Fibroblast of skin of abdomen (primary cell): ENCODE results near the gene IL1R2.
"Not testable (repeated sequence)": the region's sequence is repeated elsewhere in the genome, so short reads cannot be mapped to it uniquely, and the experiment has no call there.

ENCODE experiments used
- DNase-seq: peaks from one replicate; pipeline ENCODE4 v3.0.0-alpha.2; 2013

The IL1R2 gene

DNA sequence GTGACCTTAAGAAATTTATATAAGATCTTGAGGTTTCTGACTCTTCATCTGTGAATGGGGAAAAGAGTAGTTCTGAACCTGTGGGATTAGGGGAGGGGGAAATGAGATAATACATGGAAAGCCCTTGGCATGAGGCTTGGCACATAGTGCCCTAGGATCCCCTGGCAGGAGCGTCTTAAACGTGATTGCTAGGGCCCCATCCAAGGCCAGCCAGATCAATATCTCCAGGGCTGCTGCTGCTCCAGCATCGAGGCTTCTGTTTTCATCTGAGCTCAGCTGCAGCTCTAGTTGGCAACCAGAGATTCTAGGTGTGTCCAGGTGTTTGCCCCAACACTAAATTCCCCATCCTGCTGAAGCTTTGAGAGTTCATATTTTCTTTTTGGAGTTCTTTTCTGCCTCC, 71.0 kb downstream of the IL1R2 start:
- no peak for DNase-seq

DNA sequence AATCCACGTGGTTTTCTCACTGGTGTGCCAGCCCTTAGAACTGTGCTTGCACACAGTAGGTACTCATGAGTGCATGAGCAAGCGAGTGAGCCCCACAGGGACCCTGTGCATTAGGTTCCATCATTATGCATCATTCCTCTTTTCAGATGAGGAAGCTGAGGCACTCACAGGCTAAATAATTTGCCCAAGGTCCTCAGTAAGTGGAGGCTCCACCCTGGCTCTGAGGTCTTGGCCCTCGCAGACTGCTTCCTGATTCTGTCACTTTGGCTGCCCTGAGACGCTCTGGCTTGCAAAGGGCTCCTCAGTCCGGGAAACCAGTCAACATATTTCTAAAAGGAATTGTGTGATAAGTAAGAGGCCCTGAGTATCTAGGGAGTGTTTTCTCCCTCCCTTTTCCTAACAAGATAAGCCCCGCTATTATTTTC, 71.7 kb downstream of the IL1R2 start:
- peak; percentile 48 for DNase-seq

GRCh38 chr2:102063941-102064678, 72.3 kb downstream of the IL1R2 start:
- peak; percentile 99 for DNase-seq

DNA sequence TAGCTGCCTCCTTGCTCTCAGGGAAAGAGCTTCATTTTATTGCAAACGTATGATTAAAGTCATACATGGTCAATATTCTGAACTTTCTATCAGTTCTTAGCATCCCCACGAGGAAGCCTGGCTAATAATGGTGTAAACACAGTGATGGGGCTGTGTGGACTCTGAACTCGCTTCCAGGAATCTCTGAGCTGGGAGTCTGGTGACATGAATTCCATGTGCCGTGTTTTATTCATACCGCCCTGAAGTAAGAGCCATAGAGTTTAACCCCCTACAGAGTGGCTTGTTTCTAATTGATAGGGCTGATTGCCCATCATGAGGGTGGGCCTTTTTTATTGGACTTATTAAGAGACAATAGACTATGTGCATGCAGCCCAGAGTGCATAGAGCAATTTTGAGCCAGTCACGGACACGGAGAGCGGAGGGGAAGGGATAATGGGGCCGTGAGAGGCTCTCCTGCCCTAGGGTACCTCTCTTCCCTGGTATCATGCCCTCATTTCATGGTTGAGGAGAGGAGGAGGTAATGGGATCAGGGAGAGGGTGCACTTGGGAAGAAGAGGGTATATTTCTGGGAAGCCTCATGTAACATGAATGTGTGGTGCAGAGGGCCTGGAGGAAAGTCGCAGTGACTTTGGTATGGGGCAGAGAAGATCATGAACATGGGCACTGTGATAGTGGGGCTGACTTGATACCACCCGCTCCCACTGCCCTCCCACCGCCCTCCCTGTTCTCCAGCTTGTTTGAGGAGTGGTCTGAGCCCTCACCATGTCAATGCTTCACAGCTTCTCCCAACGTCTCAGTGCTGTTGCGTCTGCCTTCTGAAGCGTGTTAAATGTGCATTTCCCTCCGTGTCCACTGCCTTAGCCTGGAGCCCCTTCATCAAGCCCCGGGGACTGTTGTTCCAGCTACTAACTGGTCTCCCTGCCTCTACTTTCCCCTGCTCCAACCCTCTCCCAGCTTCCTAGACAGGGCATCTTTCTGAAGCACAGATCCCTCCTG, 73.2 kb downstream of the IL1R2 start:
- peak; percentile 73 for DNase-seq

DNA sequence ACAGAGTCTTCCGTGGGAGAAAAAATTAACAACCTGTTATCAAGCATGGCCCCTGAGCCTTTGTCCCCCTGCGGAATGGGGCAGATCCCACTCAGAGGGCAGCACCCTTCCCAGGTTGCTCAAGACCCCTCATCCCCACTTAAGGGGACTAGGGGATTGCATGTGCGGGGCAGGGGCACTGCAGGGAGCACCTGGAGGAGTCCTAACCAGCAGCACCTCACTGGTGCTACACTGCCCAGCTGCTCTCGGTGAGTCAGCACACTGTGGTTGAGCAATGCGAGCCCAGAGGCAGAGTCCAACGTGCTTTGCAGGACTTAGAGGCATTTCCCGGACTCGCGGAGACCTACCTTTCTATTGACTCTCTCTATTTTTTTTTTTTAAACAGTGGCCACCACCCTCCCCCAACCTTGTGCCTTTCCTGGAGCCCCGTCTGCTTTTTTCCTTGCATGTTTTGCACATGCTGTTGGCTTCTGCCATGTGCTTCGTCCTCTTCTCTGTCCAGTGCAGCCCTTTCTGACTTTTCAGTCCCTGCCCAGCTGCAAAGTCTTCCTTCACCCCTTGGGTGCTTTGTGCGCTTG, 74.0 kb downstream of the IL1R2 start:
- peak; percentile 67 for DNase-seq

DNA sequence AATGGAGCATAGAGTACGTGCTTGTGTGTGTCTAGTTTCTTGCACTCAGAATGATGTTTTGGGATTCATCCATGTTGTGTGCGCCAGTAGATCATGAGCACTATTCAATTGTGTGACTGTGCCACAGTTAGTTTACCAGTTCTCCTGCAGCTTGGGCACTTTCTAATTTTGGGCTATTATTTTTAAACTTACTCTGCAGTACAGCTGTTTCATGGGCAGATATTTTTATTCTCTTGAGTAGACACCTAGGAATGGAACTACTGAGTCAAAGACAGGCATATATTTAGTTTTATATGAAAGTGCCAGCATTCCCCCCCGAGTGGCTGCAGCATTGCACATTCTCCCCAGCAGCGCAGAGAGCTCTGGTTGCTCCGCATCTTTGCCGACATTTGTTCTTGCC, 74.8 kb downstream of the IL1R2 start:
- DNase-seq, result no peak

DNA sequence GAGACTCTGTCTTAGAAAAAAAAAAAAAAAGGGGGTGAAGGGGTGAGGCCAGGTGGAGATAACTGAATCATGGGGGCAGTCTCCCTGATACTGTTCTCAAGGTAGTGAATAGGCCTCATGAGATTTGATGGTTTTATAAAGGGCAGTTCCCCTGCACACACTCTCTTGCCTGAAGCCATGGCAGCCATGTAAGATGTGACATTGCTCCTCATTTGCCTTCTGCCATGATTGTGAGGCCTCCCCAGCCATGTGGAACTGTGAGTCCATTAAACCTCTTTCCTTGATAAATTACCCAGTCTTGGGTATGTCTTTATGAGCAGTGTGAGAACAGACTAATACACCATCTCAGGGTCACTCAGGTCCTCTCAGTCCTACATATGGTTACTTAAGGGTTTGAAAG, 76.4 kb downstream of the IL1R2 start:
- not testable (repeated sequence) for DNase-seq

DNA sequence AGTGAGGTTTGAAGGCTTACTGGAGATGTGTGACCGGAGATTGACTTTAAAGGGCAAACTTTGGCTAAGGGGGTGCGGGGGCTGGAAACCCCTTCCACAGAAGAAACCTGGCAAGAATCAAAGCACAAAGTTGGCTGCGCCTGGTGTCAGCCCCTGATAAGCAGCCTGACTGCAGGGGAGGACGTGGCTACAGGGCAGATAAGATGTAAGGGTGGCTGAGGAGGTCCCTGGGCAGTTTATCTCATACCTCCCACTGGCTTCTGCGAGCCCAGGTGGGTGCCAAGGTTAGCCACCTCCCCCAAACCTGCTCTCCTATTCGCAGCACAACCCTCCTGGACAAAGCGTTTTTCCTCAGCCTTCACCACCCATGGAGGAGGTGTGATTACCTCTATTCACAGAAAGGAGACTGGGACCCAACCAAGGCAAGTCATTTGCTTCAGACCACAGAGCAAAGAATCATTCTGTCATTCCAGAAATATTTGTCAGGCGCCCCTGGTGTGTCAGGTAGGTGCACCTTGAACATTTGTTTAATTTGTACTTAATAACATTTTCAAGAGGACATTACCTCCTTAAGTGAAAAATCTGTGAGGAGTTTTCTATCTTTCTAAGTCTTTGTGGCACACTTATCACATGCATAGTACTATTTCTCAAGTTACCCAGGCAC, 77.7 kb downstream of the IL1R2 start:
- DNase-seq, result no peak

DNA sequence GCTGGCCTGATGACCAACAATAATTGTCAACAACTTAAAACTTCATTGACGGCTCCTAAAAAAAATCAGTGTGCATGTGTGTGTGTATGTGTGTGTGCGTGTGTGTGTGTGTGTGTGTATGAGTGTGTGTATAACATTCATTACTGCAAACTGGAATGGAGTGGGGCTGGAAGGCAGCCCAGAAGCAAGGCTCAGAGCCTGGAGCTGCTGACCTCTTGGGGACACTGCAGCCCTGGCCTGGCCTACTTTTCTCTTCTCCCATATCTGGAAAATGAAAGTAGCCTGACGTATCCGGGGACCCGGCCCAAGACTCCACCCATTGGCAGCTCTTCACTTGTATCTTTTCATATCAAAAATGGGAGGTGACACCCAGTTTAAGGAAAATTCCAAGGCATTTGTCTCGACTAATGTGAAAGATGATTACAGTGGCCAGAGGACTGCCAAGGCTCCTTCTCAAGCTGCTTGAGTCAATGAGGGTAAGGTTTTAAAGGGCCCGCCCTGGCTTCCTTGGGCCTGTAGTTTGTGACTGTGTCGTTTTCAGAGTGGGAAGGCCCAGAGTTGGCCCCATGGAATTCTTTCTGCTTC, 78.4 kb downstream of the IL1R2 start:
- DNase-seq, result peak; percentile 40

GRCh38 chr2:102072741-102073140, 81.0 kb downstream of the IL1R2 start:
- no peak for DNase-seq

DNA sequence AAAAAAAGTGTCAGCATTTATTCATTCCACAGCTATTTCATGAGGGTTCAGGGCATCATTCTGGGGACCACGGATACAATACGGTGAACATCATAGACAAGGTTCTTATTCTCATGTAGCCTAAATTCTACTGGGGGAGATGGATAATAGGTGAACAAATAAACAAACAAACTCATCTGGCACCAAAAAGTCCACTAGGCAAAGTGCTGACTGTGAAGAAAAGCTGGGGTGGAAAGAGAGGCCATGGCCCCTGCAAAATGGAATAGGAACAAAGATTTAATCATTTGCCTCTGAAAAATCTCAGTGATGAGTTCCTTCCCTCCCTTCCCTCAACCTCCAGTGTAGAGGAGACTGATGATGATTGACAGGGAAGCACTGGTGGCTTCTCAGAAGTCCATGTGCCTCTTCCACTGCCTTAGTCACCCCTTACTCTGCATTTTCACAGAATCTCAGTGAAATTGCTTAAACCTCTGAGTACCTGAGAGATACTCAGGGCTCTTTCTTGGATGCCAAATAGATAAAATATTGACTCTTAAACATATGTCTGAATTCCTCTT, 81.5 kb downstream of the IL1R2 start:
- DNase-seq, result no peak

GRCh38 chr2:102074152-102074783, 82.5 kb downstream of the IL1R2 start:
- no peak for DNase-seq

DNA sequence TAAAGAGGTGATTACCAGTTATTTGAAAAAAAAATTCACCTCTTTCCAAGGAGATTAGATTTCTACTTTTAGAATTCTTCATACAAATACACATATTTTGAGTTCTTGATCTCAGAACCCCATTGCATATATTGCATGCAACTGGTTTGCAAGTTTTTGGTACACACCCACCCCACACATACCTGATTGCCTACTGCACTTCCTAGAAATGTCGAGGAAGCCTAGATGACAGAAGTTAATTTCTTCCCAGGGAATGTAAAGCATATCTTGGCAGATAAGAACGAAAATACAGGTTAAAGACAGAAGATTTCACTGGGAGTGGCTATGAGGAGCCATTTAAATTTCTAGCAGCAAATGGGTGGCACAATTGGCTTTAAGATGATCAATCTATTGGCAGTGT, 83.7 kb downstream of the IL1R2 start:
- no peak for DNase-seq

DNA sequence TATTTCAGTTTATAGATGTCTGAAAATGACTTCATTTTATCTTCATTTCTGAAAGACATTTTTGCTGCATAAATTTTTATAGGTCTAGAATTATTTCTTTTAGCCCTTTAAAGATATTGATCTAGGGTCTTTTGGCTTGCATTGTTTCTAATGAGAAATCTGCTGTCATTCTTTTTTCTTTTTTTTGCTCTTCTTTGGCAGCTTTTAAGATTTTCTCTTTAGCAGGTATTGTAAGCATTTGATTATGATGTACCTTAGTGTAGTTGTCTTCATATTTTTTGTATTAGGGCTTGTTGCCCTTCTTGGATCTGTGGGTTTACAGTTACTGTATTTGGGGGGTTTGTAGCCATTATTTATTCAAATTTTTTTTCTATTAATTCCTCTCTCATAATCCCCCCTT, 84.8 kb downstream of the IL1R2 start:
- DNase-seq, result no peak
